SU-DHL-6 (cell line): Measurements from ENCODE around the gene ZSCAN10.

Source experiments
- H2AFZ ChIP-seq: fragments of 200-600 bp; sonication (generic); 2 replicates; pipeline ENCODE4 v1.6.1; 2014; ENCODE audit warnings: low read depth, mild to moderate bottlenecking, moderate library complexity, mixed read lengths, antibody characterized with exemption, low read length; ENCODE audit not compliant: severe bottlenecking
- H3F3A ChIP-seq: fragments of 200-600 bp; shearing (Covaris generic); 2 replicates; pipeline ENCODE4 v1.6.0; 2016; ENCODE audit warnings: antibody characterized with exemption, mild to moderate bottlenecking; ENCODE audit not compliant: insufficient read depth
- H3K27ac ChIP-seq: fragments of 200-600 bp; sonication (generic); 2 replicates; pipeline ENCODE4 v1.5.1; 2016; ENCODE audit warnings: low read depth, mild to moderate bottlenecking, low read length, moderate library complexity, mixed read lengths
- H3K27me3 ChIP-seq: fragments of 200-600 bp; sonication (generic), shearing (Covaris generic); 2 replicates; pipeline ENCODE4 v1.6.0; 2014; ENCODE audit warnings: mild to moderate bottlenecking, low read length
- H3K36me3 ChIP-seq: fragments of 200-600 bp; sonication (generic); 2 replicates; pipeline ENCODE4 v1.6.1; 2014; ENCODE audit warnings: mild to moderate bottlenecking, low read length, mixed read lengths
- H3K4me2 ChIP-seq: fragments of 300-600, 200-600 bp; shearing (Covaris generic), sonication (generic); 2 replicates; pipeline ENCODE4 v1.6.0; 2014; ENCODE audit warnings: low read length, low read depth, mild to moderate bottlenecking; ENCODE audit not compliant: poor library complexity, severe bottlenecking
- H3K4me3 ChIP-seq: fragments of 200-600 bp; sonication (generic); 2 replicates; pipeline ENCODE4 v1.5.1; 2014; ENCODE audit warnings: antibody characterized with exemption, low read length, mild to moderate bottlenecking, mixed read lengths; ENCODE audit not compliant: insufficient read depth, poor library complexity, severe bottlenecking
- H3K79me2 ChIP-seq: fragments of 200-600 bp; sonication (generic); 2 replicates; pipeline ENCODE4 v1.6.1; 2014; ENCODE audit warnings: mild to moderate bottlenecking, low read length, moderate library complexity; ENCODE audit not compliant: insufficient read depth
- H3K9ac ChIP-seq: fragments of 200-600 bp; sonication (generic); 2 replicates; pipeline ENCODE4 v1.7.0; 2014; ENCODE audit warnings: mild to moderate bottlenecking, low read length
- H3K9me2 ChIP-seq: fragments of 200-600 bp; sonication (generic); replicated peaks from 2 replicates; pipeline ENCODE4 v1.6.1; 2014; ENCODE audit warnings: low read length; ENCODE audit not compliant: insufficient read depth
- H3K9me3 ChIP-seq: fragments of 200-600 bp; sonication (generic); 2 replicates; pipeline ENCODE4 v1.6.1; 2014; ENCODE audit warnings: low read length, mixed read lengths; ENCODE audit not compliant: insufficient read depth
- H4K20me1 ChIP-seq: fragments of 200-600 bp; sonication (generic); 2 replicates; pipeline ENCODE4 v1.6.1; 2014; ENCODE audit warnings: low read depth, mild to moderate bottlenecking, antibody characterized with exemption, low read length, moderate library complexity, mixed read lengths
- CTCF ChIP-seq: fragments of 200-600 bp; sonication (generic); IDR thresholded peaks from one replicate; pipeline ENCODE4 v1.5.1; 2017; ENCODE audit warnings: antibody characterized with exemption, mild to moderate bottlenecking, low read length, moderate library complexity; ENCODE audit not compliant: insufficient read depth, poor library complexity, severe bottlenecking
- EZH2phosphoT487 ChIP-seq: fragments of 200-600 bp; sonication (generic), shearing (Covaris generic); conservative IDR thresholded peaks from 2 replicates; pipeline ENCODE4 v1.6.1; 2018; ENCODE audit warnings: mild to moderate bottlenecking, antibody characterized with exemption, low read length, moderate library complexity, mixed read lengths

The ZSCAN10 gene

GRCh38 chr16:3119286-3119685 lies 20.2 kb upstream of the ZSCAN10 start:
- Histone ChIP-seq H3K36me3 (no peaks in the 10 kb centered on the region), H3K9me3 (no peaks in the 10 kb centered on the region), H3K9me2 (no peaks in the 10 kb centered on the region), H3K4me2 (no peak overlapping the region), H3K9ac (no peak overlapping the region), H3K27ac (no peak overlapping the region), H4K20me1 (no peaks in the 10 kb centered on the region), H3K79me2 (no peaks in the 10 kb centered on the region), H3F3A (no peaks in the 10 kb centered on the region), H3K27me3 (no peaks in the 10 kb centered on the region), H3K4me3 (no peak overlapping the region), H2AFZ (no peak overlapping the region)
- TF ChIP-seq CTCF (no peak), EZH2phosphoT487 (no peak)

GRCh38 chr16:3118846-3119245 lies 19.8 kb upstream of the ZSCAN10 start:
- H3K9ac ChIP-seq, result no peak overlapping the region
- no peak overlapping the region for H2AFZ ChIP-seq
- H3F3A ChIP-seq, result no peaks in the 10 kb centered on the region
- no peak overlapping the region for H3K4me2 ChIP-seq
- H3K4me3 ChIP-seq, result no peak overlapping the region
- H3K27me3 ChIP-seq, result no peaks in the 10 kb centered on the region
- no peaks in the 10 kb centered on the region for H3K9me3 ChIP-seq
- no peaks in the 10 kb centered on the region for H3K36me3 ChIP-seq
- no peaks in the 10 kb centered on the region for H3K79me2 ChIP-seq
- H4K20me1 ChIP-seq, result no peaks in the 10 kb centered on the region
- H3K9me2 ChIP-seq, result no peaks in the 10 kb centered on the region
- TF ChIP-seq EZH2phosphoT487, result no peak
- TF ChIP-seq CTCF, result no peak
- H3K27ac ChIP-seq, result no peak overlapping the region

- H3K36me3 ChIP-seq, result no peaks in the 10 kb centered on the region
- no peaks in the 10 kb centered on the region for H3K79me2 ChIP-seq
- H4K20me1 ChIP-seq, result no peaks in the 10 kb centered on the region
- no peak overlapping the region for H3K9ac ChIP-seq
- H3K4me2 ChIP-seq, result no peak overlapping the region
- no peaks in the 10 kb centered on the region for H3K27me3 ChIP-seq
- no peak for TF ChIP-seq CTCF
- no peak for TF ChIP-seq EZH2phosphoT487
- no peak overlapping the region for H2AFZ ChIP-seq
- no peak overlapping the region for H3K27ac ChIP-seq
- no peaks in the 10 kb centered on the region for H3K9me2 ChIP-seq
- no peak overlapping the region for H3K4me3 ChIP-seq
- no peaks in the 10 kb centered on the region for H3K9me3 ChIP-seq
- no peaks in the 10 kb centered on the region for H3F3A ChIP-seq
Observed at GRCh38 chr16:3118204-3118790, 19.2 kb upstream of the ZSCAN10 start.
